BE2C (cell line): ENCODE measurements around the gene MCC.

ENCODE experiments used
- DNase-seq: peaks from one replicate; pipeline ENCODE4 v3.0.0-alpha.2; 2020
- H3K27me3 ChIP-seq: fragments of 250-450 bp; sonication (Bioruptor Pico); 2 replicates; pipeline ENCODE4 v1.5.1; 2020; ENCODE audit warnings: mild to moderate bottlenecking
- H3K36me3 ChIP-seq: fragments of 250-450 bp; sonication (Bioruptor Pico); 2 replicates; pipeline ENCODE4 v1.5.1; 2020; ENCODE audit warnings: mild to moderate bottlenecking
- H3K4me1 ChIP-seq: fragments of 250-450 bp; sonication (Bioruptor Pico); 2 replicates; pipeline ENCODE4 v1.5.1; 2020
- H3K4me3 ChIP-seq: 2 replicates; pipeline ENCODE4 v1.5.1; 2011; ENCODE audit warnings: low read depth, low read length
- H3K9me3 ChIP-seq: fragments of 250-450 bp; sonication (Bioruptor Pico); 2 replicates; pipeline ENCODE4 v1.5.1; 2020
- CTCF ChIP-seq: IDR thresholded peaks from 2 replicates; pipeline ENCODE4 v1.5.1; 2012; ENCODE audit warnings: mild to moderate bottlenecking, low read depth, low read length

MCC gene

GRCh38 chr5:113505181-113505580 lies 16.9 kb upstream of the MCC start:
- TF ChIP-seq CTCF, result no peak
- no peaks in the 10 kb centered on the region for H3K27me3 ChIP-seq
- H3K4me3 ChIP-seq, result no peak overlapping the region
- H3K4me1 ChIP-seq, result 0 out of 2 replicates have a peak, but pooled peaks cover 3% of the 10 kb centered on the region
- DNase-seq, result peak; percentile 20
- no peaks in the 10 kb centered on the region for H3K36me3 ChIP-seq
- no peaks in the 10 kb centered on the region for H3K9me3 ChIP-seq

GRCh38 chr5:113503146-113503545 lies 14.9 kb upstream of the MCC start:
- H3K9me3 ChIP-seq, result no peaks in the 10 kb centered on the region

GRCh38 chr5:113502073-113502472 lies 13.8 kb upstream of the MCC start:
- Histone ChIP-seq H3K4me1 (0 out of 2 replicates have a peak, but pooled peaks cover 3% of the 10 kb centered on the region), H3K27me3 (no peaks in the 10 kb centered on the region), H3K4me3 (no peak overlapping the region), H3K36me3 (no peaks in the 10 kb centered on the region), H3K9me3 (no peaks in the 10 kb centered on the region)
- no peak for DNase-seq
- TF ChIP-seq CTCF, result no peak

More at GRCh38 chr5:113503146-113503545, 14.9 kb upstream of the MCC start:
- no peaks in the 10 kb centered on the region for H3K27me3 ChIP-seq
- no peak for DNase-seq
- TF ChIP-seq CTCF, result no peak
- 0 out of 2 replicates have a peak, but pooled peaks cover 3% of the 10 kb centered on the region for H3K4me1 ChIP-seq
- no peak overlapping the region for H3K4me3 ChIP-seq
- no peaks in the 10 kb centered on the region for H3K36me3 ChIP-seq

- Histone ChIP-seq H3K9me3 (peaks cover 5% of the 10 kb centered on the region; the same call in 1 of the 2 replicates), H3K27me3 (no peaks in the 10 kb centered on the region), H3K36me3 (no peaks in the 10 kb centered on the region), H3K4me3 (no peak overlapping the region), H3K4me1 (peaks cover 5% of the 10 kb centered on the region; the same call in 1 of the 2 replicates)
- no peak for DNase-seq
- no peak for TF ChIP-seq CTCF
Observed at GRCh38 chr5:113495422-113495841, 7.2 kb upstream of the MCC start.

- no peaks in the 10 kb centered on the region for H3K27me3 ChIP-seq
- no peak for DNase-seq
Observed at GRCh38 chr5:113493446-113493845, 5.2 kb upstream of the MCC start.

More at GRCh38 chr5:113493446-113493845, 5.2 kb upstream of the MCC start:
- Histone ChIP-seq H3K36me3 (no peaks in the 10 kb centered on the region), H3K9me3 (peaks cover 5% of the 10 kb centered on the region; the same call in 1 of the 2 replicates), H3K4me1 (peaks cover 5% of the 10 kb centered on the region; the same call in 1 of the 2 replicates), H3K4me3 (no peak overlapping the region)
- TF ChIP-seq CTCF, result no peak
